NCI-H69 (cell line): ENCODE data around the gene DNASE2B.
"Not testable (repeated sequence)": the region's sequence is repeated elsewhere in the genome, so short reads cannot be mapped to it uniquely, and the experiment has no call there.

Experiments used
- DNase-seq: peaks from one replicate; lab custom pipeline; 2025; lab: John Stamatoyannopoulos, UW

The DNASE2B gene

DNA sequence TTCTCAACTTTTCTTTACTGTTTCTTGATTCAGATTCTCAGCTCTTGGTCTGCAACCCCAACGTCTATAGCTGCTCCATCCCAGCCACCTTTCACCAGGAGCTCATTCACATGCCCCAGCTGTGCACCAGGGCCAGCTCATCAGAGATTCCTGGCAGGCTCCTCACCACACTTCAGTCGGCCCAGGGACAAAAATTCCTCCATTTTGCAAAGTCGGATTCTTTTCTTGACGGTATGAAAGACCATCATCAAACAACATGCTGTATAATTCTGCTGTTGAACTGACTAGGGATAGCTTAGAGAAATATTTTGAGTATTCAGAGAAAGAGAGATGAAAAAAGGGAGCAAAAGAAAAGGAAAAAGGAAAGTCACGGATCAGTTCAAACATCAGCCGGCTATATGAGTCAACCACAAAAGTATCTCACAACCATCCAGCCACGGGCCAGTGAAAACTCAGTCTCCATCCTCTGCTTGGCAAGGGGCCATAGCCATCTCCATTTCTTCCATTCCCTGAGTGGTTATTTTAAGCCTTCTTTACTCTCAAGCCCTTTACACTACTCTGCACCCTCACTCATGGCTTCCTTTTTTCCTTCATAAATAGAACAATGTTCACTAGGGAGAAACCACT, 14.1 kb downstream of the DNASE2B start:
- no peak for DNase-seq

DNA sequence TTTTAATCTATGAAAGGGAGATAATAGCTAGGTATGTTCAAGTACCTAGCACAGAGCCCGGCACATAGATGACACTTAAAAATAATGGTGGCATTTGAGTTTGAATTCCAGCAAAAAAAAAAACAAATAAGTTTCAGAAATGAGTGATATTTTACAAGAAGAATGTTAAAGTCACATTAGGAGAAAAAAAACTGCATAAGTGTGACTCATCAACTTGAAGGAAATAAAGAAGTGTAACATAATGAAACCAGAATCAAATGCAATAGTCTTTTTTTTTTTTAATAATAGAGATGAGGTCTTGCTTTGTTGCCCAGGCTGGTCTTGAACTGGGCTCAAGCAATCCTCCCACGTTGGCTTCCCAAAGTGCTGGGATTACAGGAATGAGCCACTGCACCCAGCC, 17.1 kb downstream of the DNASE2B start:
- no peak for DNase-seq

DNA sequence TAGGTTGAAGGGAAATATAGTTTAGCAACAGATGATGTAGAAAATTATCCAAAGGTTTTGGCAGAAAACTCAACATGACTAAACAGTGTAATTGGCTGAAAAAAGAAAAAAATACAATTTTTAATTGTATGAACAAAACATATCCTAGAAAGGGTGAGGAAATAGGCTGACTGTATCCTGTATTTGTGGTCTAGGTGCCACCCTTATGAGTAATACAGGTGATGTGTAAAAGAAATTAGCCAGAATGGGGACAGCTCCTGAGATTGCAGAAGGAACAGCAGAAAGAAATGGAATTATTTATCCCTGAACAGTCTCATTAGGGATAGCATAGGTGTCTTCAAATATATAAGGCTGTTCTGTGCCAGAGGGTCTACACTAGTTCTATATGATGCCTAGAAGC, 24.6 kb downstream of the DNASE2B start:
- DNase-seq, result no peak

DNA sequence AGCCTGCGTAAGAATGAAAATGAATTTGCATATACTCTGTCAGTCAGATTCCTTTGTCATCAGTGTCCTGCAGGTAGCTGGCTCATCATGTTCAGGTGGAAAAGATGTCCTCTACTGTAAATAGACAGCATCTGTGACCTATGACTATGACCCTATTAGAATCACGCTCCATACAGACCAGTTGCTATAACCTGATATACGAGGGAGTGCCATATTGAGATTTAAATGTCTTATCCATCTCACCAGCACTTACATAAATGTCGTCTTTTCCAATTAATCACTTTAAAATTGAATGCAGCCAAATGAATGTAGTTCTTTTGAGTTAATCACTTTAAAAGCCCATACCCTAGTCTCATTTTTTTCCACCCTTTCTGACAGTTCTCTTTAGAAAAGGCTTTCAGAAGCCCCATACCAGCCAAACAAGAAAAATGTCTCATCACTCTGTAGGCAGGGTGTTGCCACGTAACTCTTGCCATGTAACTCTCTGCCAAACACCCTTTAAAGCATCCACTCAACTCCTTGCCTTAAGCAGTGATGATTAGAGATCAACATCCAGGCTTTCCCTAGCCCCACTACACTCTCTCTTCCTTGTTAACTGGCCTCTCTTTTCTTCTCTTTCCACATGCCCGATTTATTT, 26.3 kb downstream of the DNASE2B start:
- no peak for DNase-seq

DNA sequence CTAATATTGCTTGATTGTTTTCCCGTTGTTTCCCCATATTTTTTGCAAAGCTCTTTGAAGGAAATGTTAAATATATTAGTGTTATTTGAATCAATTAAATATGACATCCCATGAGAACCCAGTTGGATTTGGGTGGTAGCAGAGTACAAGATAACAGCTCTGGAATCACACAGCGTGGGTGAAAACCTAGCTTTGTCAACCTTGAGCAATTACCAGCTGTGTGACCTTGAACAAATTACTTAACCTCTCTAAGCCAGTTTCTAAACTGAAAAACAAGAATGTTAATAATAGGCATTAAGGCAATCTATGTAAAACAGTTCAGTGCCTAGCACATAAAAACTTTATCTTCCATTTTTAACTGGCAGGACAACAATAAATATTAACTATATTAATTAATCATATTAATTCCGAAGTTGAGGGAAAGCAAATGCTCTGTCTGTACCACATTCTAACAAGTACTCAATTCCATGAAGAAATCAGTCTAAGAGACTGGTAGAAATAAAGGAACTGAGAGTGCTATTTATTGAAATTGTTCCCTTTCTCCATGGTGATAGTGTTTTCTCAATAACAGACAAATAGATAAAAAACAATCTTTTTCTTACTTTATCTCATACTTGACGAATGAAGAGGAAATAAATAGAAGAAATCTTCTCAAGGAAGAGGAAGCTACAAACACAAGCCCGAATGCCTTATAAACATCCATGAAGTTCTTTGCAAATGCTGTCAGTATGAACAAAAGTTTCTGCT, 27.0 kb downstream of the DNASE2B start:
- DNase-seq, result no peak

DNA sequence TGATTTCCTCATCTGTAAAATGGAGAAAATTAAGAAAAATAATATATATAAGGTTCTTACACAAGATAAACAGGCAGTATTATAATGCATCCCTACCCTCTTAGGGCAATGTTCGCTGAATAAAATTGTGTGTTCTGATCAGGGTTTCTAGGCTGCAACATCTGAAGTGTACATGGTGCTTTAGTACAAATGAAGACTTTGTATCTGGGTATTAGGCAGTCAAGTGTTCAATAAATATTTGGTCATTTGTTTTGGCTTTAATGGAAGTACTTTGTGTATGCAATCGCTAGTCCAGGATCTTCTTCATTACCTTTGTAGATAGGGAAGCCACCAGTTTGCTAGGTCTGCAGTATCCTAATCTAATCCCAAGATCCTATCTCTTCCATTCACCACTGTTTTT, 28.1 kb downstream of the DNASE2B start:
- no peak for DNase-seq

DNA sequence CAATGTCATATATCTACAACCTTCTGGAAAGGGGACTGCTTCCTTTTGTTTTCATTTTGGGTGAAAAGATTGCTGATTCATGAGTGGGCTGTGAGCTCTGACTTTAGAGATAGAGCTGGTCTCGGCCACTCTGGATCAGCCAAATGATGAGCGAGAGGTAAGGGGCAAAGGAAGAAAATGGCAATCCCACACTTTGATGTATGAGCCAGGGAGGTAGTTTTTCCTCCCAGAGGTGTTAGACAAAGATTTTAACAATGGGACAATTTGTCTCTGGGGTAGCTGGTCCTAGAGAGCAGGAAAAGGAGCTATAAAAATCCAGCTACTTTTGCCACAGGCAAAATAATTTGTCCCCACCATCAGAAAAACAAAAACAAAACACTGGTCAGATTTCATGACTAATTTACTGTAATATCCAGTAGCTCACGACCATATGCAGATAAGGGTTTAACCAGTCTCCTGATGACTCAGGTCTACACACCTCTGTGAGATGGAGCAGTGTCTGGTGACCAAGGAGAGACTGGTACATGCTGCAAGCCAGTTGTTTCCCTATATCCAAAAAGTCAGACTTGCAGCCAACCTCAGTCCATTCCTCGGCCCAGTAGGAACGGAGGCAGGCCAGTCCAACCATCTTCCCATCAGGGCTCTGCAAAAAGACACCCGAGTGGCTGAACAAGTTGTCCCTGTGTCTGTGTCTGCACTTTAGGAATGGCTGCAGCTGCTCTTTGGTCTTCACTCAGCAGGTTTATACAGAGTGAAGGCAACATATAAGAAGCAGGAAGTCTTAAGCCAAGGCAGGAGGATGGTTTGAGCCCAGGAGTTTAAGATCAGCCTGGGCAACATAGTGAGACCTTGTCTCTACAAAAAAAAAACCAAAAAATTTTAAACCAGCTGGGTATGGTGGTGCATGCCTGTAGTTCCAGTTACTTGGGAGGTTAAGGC, 29.2 kb downstream of the DNASE2B start:
- no peak for DNase-seq

DNA sequence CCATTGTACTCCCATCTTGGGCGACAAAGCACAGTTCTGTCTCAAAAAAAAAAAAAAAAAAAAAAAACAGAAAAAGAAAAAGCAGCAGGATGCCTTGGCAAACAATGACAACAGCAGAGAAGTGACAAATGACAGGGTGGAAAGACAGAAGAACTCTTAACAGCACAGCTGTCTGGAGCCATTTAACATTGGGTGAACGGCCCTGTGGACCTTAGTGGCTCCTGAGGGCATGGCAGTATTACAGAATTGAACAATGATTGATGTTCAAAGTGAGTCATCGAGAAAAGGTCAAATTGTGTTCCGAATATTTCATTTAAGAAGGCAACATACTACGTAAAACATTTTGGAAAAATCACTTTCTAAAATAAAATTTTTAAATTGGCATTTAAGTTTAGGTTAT, 30.0 kb downstream of the DNASE2B start:
- peak; percentile 48 for DNase-seq

DNA sequence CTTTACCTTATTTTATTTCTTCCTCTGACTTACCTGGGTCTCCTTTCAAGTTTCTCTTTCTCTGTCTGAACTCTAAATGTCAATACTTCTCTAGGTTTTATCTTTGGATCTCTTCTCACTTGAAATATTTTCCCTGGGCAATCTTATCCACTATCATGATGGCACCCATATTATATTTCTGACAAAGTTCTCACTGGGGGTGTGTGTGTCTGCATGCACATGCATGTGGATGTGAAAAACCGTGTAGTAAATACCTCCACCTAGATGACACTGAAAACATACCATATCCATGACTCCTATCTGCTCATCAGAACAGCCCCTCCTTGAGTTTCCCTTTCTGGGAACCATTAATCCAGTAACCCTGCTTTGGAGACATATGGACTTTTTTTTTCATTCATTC, 30.9 kb downstream of the DNASE2B start:
- no peak for DNase-seq

DNA sequence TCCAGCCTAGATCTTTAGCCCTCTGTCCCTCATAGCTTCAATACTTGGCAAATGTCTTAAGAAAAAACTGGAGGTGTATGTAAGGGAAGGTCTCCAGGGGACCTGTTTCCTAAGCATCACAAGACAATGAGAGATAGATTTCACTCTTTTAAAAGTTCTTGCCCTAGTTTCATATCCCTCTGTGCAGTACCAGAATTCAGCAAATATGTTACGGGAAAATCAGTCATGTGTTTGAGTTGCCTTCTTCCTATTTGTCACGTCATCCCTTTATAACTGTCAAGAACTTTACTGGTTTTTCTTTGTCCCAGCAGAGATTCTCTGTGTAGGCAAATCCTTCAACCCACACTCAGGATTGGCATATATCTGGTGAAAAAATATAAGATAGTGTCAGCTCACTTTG, 32.3 kb downstream of the DNASE2B start:
- no peak for DNase-seq

DNA sequence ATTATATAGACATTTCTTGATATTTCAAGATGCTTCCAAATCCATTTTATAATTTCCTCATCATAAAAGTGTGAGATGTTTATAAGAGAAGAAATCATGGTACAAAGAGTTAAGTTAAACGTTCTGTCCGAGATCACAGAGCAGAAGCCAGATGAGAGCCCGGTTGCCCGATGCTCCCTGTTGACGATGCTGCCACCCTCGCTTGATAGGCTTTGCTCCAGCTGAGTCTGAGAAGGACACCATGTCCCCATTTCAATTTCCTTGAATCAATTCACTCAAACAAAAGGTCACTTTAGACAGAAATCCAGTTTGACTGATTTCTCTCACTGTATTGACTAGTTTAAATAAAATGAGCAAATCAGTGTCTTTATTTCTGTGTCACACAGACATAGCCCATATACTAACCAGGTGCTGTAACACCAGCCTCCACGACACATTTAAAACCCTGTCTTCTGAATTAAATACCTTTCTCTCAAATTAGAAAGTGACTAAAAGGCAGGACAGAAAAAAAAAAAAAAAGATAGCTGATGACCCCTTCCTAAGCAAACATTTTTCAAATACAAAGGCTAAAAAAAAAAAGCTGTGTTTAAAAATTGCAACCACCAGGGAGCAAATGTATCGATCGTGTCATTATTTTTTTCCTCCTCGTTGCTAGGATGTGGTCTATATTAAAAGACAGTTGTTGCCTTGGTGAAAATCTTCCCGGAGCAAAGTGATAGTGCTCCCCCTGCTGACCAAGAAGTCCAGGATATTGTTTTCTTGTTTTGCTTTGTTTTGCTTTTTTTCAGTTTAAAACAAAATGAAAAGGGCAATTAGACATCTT, 35.2 kb downstream of the DNASE2B start:
- peak; percentile 76 for DNase-seq

DNA sequence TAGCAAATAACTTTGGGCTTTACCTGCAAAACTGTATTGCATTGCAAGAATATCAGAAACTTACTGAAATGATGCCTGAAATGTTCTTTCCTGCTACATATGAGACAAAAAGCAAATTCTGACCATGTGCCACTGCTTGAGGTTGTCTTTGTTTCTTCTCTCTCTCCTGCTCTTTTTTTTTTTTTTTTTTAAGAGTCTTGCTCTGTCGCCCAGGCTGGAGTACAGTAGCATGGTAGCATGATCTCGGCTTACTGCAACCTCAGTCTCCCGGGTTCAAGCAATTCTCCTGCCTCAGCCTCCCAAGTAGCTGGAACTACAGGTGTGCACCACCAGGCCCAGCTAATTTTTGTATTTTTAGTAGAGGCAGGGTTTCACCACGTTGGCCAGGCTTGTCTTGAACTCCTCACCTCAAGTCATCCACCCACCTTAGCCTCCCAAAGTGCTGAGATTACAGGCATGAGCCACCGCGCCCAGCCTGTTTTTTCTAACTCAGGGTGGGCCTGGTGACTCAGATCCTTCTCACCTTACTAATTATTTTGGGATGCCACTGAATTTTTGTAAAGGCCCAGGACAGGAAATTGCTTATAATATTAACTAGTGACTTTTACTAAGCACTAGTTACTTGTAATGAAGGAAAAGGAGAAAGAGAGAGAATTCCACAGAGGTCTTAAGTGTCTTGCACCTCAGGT, 35.9 kb downstream of the DNASE2B start:
- no peak for DNase-seq

DNA sequence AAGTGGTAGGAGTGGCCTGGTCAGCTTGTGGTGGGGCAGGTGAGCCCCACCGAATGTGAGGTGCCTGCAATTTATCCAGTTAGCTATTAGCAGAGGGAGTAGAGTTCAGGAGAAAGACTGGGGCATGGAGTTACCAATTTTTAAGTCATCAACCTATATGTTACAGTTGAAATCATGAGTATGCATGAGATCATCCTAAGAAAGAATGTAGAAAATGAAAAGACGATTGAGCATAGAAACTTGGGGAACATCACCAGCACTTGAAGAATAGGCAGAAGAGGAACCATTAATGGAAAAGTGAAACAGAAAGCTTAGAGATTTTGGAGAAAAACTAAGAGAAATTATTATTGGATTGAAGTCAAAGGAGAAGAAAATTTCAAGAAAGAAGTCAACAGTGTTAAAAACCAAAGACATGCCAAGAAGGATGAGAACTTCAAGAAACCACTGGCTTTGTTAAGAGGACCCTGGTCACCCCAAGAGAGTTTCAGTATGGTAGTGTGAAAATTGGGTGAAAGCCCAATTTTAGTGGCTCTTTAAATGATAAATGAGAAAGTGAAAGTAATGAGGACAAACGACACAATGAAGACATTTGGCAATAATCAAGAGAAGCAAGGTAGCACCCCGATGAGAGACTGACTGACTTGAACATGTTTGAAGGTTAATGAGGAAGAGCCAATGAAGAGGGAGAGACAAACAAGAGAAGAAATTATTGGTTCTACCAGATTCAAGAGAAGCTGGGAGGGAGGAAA, 36.7 kb downstream of the DNASE2B start:
- no peak for DNase-seq

DNA sequence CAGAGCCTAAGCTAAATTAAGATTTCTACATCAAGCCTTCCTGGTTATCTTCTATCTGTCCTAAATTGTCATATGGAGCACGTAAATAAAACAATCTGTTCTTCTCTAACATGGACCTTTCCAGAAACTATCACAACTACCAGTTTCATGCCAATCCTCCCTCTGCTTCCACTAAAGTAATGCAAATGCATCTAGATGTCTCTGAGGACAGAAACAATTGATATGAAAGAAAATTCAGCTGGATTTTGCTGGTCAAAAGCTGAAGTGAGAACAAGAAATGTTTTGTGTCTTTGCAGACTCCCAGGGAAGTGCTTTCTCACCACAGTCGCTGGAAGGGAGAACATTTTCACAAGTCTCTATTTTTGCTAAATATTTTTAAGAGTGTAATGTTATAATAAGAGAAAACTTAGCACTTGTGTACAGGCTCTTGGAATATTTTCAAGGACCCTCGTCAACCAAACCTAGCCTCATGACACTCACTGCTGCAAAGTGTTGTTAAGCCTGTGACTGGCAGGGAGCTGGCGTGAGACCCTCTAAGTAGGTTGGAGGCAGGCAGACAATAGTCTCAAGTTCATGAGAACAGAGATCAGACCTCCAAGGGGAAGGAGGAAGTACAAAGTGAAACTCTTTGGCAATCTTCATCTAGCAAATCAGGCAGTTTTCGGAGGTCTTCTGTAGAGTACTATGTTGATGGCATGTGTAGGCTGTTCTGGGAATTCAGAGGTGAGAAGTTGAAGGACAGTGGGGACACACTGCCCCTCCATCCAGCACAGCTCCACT, 38.8 kb downstream of the DNASE2B start:
- no peak for DNase-seq

DNA sequence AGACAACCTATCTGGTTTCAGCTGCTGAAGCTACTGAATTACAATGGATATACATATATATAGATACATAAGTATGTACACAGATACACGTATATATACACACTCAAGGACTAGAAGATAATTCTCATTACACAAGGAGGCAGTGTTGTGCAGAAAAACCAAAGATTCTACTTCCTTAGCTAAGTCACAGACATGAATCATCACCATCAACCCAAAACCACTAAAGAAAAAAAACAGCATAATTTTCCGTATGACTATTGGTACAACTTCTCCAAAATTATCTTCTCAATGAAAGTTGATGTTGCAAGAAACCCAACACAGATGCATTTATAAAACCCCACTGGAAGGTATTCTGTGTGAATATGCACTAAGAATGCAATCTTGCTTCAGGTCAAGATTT, 44.0 kb downstream of the DNASE2B start:
- peak; percentile 47 for DNase-seq

DNA sequence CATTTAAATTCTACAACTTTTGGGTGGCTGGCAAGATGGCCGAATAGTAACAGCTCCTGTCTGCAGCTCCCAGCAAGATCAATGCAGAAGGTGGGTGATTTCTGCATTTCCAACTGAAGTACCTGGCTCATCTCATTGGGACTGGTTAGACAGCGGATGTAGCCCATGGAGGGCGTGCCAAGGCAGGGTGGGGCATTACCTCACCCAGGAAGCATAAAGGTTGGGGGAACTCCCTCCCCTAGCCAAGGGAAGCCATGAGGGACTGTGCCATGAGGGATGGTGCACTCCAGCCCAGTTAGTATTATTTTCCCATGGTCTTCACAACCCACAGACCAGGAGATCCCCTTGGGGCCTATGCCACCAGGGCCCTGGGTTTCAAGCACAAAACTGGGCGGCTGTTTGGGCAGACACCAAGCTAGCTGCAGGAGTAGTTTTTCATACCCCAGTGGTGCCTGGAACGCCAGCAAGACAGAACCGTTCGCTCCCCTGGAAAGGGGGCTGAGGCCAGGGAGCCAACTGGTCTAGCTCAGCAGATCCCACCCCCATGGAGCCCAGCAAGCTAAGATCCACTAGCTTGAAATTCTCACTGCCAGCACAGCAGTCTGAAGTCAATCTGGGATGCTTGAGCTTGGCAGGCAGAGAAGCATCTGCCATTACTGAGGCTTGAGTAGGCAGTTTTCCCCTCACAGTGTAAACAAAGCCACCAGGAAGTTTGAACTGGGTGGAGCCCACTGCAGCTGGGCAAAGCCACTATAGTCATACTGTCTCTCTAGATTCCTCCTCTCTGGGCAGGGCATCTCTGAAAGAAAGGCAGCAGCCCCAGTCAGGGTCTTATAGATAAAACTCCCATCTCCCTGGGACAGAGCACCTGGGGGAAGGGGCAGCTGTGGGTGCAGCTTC, 44.7 kb downstream of the DNASE2B start:
- peak; percentile 48 for DNase-seq

DNA sequence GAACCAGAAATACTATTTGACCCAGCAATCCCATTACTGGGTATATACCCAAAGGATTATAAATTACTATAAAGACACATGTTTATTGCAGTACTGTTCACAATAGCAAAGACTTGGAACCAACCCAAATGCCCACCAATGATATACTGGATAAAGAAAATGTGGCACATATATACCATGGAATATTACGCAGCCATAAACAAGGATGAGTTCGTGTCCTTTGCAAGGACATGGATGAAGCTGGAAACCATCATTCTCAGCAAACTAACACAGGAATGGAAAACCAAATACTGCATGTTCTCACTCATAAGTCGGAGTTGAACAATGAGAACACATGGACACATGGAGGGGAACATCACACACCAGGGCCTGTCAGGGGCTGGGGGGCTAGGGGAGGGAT, 50.4 kb downstream of the DNASE2B start:
- not testable (repeated sequence) for DNase-seq

DNA sequence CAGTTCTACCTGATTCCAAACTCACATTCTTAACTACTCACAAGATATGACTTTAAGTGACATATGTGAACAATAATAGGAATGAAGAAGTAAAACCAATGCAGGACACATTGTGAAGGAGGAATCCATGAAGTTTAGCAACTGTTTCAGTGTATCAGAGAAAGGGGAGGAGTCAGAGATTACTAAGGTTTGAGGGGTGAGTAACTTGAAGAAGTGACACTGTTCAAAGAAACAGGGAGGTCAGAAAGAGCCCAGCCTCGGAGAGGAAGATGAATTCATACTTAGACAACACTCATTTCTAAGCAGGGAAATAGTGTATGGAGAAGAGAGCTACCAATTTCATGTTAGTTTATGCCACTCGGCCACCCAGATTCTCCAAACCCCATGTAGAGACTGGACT, 52.6 kb downstream of the DNASE2B start:
- DNase-seq, result no peak
